ENCODE measurements around the gene LRRC4C.

DNA sequence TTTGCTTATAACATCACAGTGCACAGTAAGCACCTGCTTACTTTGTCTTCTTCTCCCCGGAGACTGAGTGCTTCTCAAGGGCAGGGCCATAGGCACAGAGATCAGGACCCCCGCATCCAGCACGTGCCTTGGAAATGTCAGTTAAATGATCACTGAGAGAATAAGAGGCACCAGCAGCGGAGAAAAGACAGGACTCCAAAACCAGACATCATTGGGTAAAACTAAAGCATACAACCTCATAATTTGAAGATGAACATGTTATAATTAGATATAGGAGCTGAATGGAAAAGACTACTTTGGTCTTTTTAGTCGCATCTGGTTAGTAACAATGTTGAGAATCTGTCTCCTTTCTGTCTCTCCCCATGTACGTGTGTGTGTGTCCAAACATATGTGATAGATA is 1279.9 kb downstream of the LRRC4C start:
- no peak for TF ChIP-seq TAF1 (IDR thresholded peaks at IDR 0.05; ENCODE audit: low read depth)
- TF ChIP-seq EZH2 (IDR thresholded peaks at IDR 0.05; ENCODE audit: borderline replicate concordance, insufficient read depth, low read length, poor library complexity, severe bottlenecking), result no peak
- TF ChIP-seq, protein P1, sequence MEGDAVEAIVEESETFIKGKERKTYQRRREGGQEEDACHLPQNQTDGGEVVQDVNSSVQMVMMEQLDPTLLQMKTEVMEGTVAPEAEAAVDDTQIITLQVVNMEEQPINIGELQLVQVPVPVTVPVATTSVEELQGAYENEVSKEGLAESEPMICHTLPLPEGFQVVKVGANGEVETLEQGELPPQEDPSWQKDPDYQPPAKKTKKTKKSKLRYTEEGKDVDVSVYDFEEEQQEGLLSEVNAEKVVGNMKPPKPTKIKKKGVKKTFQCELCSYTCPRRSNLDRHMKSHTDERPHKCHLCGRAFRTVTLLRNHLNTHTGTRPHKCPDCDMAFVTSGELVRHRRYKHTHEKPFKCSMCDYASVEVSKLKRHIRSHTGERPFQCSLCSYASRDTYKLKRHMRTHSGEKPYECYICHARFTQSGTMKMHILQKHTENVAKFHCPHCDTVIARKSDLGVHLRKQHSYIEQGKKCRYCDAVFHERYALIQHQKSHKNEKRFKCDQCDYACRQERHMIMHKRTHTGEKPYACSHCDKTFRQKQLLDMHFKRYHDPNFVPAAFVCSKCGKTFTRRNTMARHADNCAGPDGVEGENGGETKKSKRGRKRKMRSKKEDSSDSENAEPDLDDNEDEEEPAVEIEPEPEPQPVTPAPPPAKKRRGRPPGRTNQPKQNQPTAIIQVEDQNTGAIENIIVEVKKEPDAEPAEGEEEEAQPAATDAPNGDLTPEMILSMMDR (IDR thresholded peaks at IDR 0.05; ENCODE audit: poor library complexity, severe bottlenecking), result no peak
- no peak for TF ChIP-seq EP300 (conservative IDR thresholded peaks at IDR 0.05; ENCODE audit: poor library complexity, severe bottlenecking)
- TF ChIP-seq POLR2AphosphoS5 (IDR thresholded peaks at IDR 0.05), result no peak
- no peak for TF ChIP-seq REST (IDR thresholded peaks at IDR 0.05; ENCODE audit: borderline replicate concordance)
- no peak for TF ChIP-seq SMC3 (conservative IDR thresholded peaks at IDR 0.05; ENCODE audit: poor library complexity)
- TF ChIP-seq MXI1 (conservative IDR thresholded peaks at IDR 0.05; ENCODE audit: poor library complexity, severe bottlenecking), result no peak
- no peak for TF ChIP-seq RAD21 (conservative IDR thresholded peaks at IDR 0.05)

Data from neural cell (in vitro differentiated cells).